ENCODE data around the gene PEX14.

- TF ChIP-seq TOX (CRISPR knock-in tag; IDR thresholded peaks at IDR 0.05; ENCODE audit: borderline replicate concordance) (no peak), OSR1 (CRISPR knock-in tag; IDR thresholded peaks at IDR 0.05) (no peak), PATZ1 (CRISPR knock-in tag; IDR thresholded peaks at IDR 0.05; ENCODE audit: borderline replicate concordance) (no peak), SNAI2 (CRISPR knock-in tag; IDR thresholded peaks at IDR 0.05) (no peak), ZC3H10 (CRISPR knock-in tag; IDR thresholded peaks at IDR 0.05) (no peak), CSRNP3 (CRISPR knock-in tag; IDR thresholded peaks at IDR 0.05) (no peak), CREB5 (CRISPR knock-in tag; IDR thresholded peaks at IDR 0.05; ENCODE audit: low read depth) (no peak), RARB (CRISPR knock-in tag; IDR thresholded peaks at IDR 0.05) (no peak), ZFP30 (CRISPR knock-in tag; IDR thresholded peaks at IDR 0.05) (no peak), ARNTL (CRISPR knock-in tag; IDR thresholded peaks at IDR 0.05; ENCODE audit: borderline replicate concordance, low read depth) (no peak), TCF4 (CRISPR knock-in tag; IDR thresholded peaks at IDR 0.05; ENCODE audit: borderline replicate concordance) (no peak), ZNF565 (CRISPR knock-in tag; conservative IDR thresholded peaks at IDR 0.05; ENCODE audit: low read depth) (no peak), BACH2 (CRISPR knock-in tag; IDR thresholded peaks at IDR 0.05; ENCODE audit: borderline replicate concordance) (no peak), ISL1 (CRISPR knock-in tag; IDR thresholded peaks at IDR 0.05) (no peak)
Observed at GRCh38 chr1:10644307-10645128, 169.8 kb downstream of the PEX14 start.

Measured in SK-N-SH treated with all-trans-retinoic acid at 6 μM for 48 hours (cell line).